ENCODE measurements around the gene IFNGR2. TPM values are rescaled to one million over a fixed set of nuclear protein-coding genes. Genes with fewer than 3 reads are reported as not detected.

The IFNGR2 gene
- total and polyA plus RNA-seq, 2 experiments from 2014 or later = 21.9 to 29.4 TPM

GRCh38 chr21:33478935-33479678 lies 75.9 kb downstream of the IFNGR2 start:
- no peak for TF ChIP-seq REST (IDR thresholded peaks at IDR 0.05; ENCODE audit: unreplicated experiment)
- TF ChIP-seq, protein P1, sequence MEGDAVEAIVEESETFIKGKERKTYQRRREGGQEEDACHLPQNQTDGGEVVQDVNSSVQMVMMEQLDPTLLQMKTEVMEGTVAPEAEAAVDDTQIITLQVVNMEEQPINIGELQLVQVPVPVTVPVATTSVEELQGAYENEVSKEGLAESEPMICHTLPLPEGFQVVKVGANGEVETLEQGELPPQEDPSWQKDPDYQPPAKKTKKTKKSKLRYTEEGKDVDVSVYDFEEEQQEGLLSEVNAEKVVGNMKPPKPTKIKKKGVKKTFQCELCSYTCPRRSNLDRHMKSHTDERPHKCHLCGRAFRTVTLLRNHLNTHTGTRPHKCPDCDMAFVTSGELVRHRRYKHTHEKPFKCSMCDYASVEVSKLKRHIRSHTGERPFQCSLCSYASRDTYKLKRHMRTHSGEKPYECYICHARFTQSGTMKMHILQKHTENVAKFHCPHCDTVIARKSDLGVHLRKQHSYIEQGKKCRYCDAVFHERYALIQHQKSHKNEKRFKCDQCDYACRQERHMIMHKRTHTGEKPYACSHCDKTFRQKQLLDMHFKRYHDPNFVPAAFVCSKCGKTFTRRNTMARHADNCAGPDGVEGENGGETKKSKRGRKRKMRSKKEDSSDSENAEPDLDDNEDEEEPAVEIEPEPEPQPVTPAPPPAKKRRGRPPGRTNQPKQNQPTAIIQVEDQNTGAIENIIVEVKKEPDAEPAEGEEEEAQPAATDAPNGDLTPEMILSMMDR (conservative IDR thresholded peaks at IDR 0.05; ENCODE audit: low read depth in 2 of 2) = 0 out of 4 replicates have a peak, but pooled peaks of 1 of the 2 experiments have one; percentile 10
- Histone ChIP-seq H4K20me1 (replicated peaks; ENCODE audit: insufficient read depth) (peaks cover 4% of the 10 kb centered on the region; the same call in 1 of the 2 replicates), H3K79me2 (replicated peaks; ENCODE audit: insufficient read depth) (peaks cover 29% of the 10 kb centered on the region), H3K36me3 (ENCODE audit: insufficient read depth) (no peaks in the 10 kb centered on the region), H3K27ac (ENCODE audit: low read depth) (no peak overlapping the region), H3K4me1 (ENCODE audit: insufficient read depth) (peaks cover 8% of the 10 kb centered on the region; the same call in 1 of the 2 replicates), H3F3A (replicated peaks; ENCODE audit: low read depth) (peaks cover 11% of the 10 kb centered on the region; the same call in 1 of the 2 replicates), H3K4me3 (peak overlapping the region; percentile 98), H3K9me2 (ENCODE audit: insufficient read depth) (no peaks in the 10 kb centered on the region), H3K4me2 (peak overlapping the region; percentile 91), H3K27me3 (ENCODE audit: insufficient read depth) (peaks cover 4% of the 10 kb centered on the region; the same call in 1 of the 2 replicates), H2AFZ (peak overlapping the region; percentile 95)
- Mint-ChIP-seq H3K4me1 (peaks cover 8% of the 10 kb centered on the region), H3K27me3 (ENCODE audit: insufficient read depth, low read depth, poor library complexity) (peaks cover 14% of the 10 kb centered on the region), H3K9me3 (peaks cover 3% of the 10 kb centered on the region; the same call in 1 of the 3 replicates), H3K36me3 (ENCODE audit: low read depth) (peaks cover 3% of the 10 kb centered on the region; the same call in 1 of the 3 replicates), H3K27ac (no peak overlapping the region), H3K4me3 (peak overlapping the region; percentile 78)
- ATAC-seq (peak; percentile 24), DNase-seq (ENCODE audit: low spot score) (peak; percentile 71)

GRCh38 chr21:33479679-33480480 lies 76.7 kb downstream of the IFNGR2 start, which contains the start of gene TMEM50B:
TSS of gene TMEM50B (minus strand) at chr21:33479974. CDS start at chr21:33468885, 11,089 bp downstream.
- peak within 1 kb of the TSS; percentile 93 for H3K27ac Mint-ChIP-seq
- peak within 1 kb of the TSS; percentile 92 for H3K4me3 Mint-ChIP-seq
- Histone ChIP-seq H3F3A (replicated peaks; ENCODE audit: low read depth) (peaks cover 13% of the 10 kb centered on the region; the same call in 1 of the 2 replicates), H3K79me2 (replicated peaks; ENCODE audit: insufficient read depth) (peaks cover 29% of the 10 kb centered on the region), H3K4me2 (peak within 1 kb of the TSS; percentile 91), H2AFZ (peak within 1 kb of the TSS; percentile 95), H3K27ac (ENCODE audit: low read depth) (peak within 1 kb of the TSS; percentile 35; the same call in 1 of the 2 replicates), H3K9me2 (ENCODE audit: insufficient read depth) (no peaks in the 10 kb centered on the region), H3K27me3 (ENCODE audit: insufficient read depth) (peaks cover 4% of the 10 kb centered on the region; the same call in 1 of the 2 replicates), H3K4me1 (ENCODE audit: insufficient read depth) (peaks cover 8% of the 10 kb centered on the region; the same call in 1 of the 2 replicates), H3K4me3 (peak within 1 kb of the TSS; percentile 98), H4K20me1 (replicated peaks; ENCODE audit: insufficient read depth) (peaks cover 4% of the 10 kb centered on the region; the same call in 1 of the 2 replicates), H3K36me3 (ENCODE audit: insufficient read depth) (no peaks in the 10 kb centered on the region)
- peak; percentile 95 for DNase-seq (ENCODE audit: low spot score)
- peaks cover 8% of the 10 kb centered on the region for H3K4me1 Mint-ChIP-seq
- peaks cover 14% of the 10 kb centered on the region for H3K27me3 Mint-ChIP-seq (ENCODE audit: insufficient read depth, low read depth, poor library complexity)
- H3K36me3 Mint-ChIP-seq (ENCODE audit: low read depth) = peaks cover 3% of the 10 kb centered on the region; the same call in 1 of the 3 replicates
- no peak for TF ChIP-seq STAT1 (IDR thresholded peaks at IDR 0.05; ENCODE audit: unreplicated experiment)
- TF ChIP-seq, protein P1 (conservative IDR thresholded peaks at IDR 0.05; ENCODE audit: low read depth in 2 of 2) = peak; percentile 31 to 43; a peak in 3 of 4 replicates
- peak; percentile 81 for TF ChIP-seq POLR2AphosphoS5 (IDR thresholded peaks at IDR 0.05; ENCODE audit: low read depth)
- TF ChIP-seq JUNB (IDR thresholded peaks at IDR 0.05; ENCODE audit: unreplicated experiment) = no peak
- peaks cover 3% of the 10 kb centered on the region; the same call in 1 of the 3 replicates for H3K9me3 Mint-ChIP-seq
- peak; percentile 91 for ATAC-seq
